GM12878 (cell line): ENCODE results near the gene POU5F1. TPM values are rescaled to one million over a fixed set of nuclear protein-coding genes. Genes with fewer than 3 reads are reported as not detected.

Source experiments
- ATAC-seq: fragments of 200-7000 bp; cut with Tn5 transposase; 3 replicates; pipeline ENCODE4 v1.9.1; 2020; ENCODE audit warnings: mild to moderate bottlenecking, moderate library complexity
- BruUV-seq: library from RNA; stranded (reverse); fragments of 400-500 nt; replicated peaks from 2 replicates; lab custom pipeline; 2021; lab: Mats Ljungman, UMichigan
- CTCF ChIA-PET: fragments of 300-600 bp; sonication (Branson Sonifier 250); formaldehyde crosslinking; extraction: SDS; loops from one replicate; lab custom pipeline; 2021; ENCODE audit warnings: inconsistent platforms; lab: Yijun Ruan, JAX
- POLR2A ChIA-PET: fragments of 350-600 bp; formaldehyde crosslinking; extraction: SDS; loops from one replicate; lab custom pipeline; 2021; ENCODE audit warnings: inconsistent platforms; lab: Charles Lee
- RAD21 ChIA-PET: fragments of 300-600 bp; sonication (Branson Sonifier 250); formaldehyde crosslinking; loops from one replicate; lab custom pipeline; 2023; ENCODE audit warnings: antibody characterized with exemption; ENCODE audit not compliant: unreplicated experiment; lab: Charles Lee
- SMC1A ChIA-PET: fragments of 300-600 bp; sonication (Branson Sonifier 250); formaldehyde crosslinking; loops from one replicate; lab custom pipeline; 2023; ENCODE audit not compliant: unreplicated experiment, uncharacterized antibody; lab: Charles Lee
- DNase-seq: peaks from one replicate; pipeline ENCODE4 v3.0.0-alpha.2; 2011; ENCODE audit warnings: low read depth, low spot score
- FAIRE-seq: peaks from 3 replicates; lab custom pipeline; 2011; peaks lifted over from hg19 to GRCh38; lab: Jason Lieb, UNC
- H2AFZ ChIP-seq: 2 replicates; pipeline ENCODE4 v1.6.0; 2011; ENCODE audit warnings: low read depth, low read length, control low read depth; ENCODE audit not compliant: control insufficient read depth
- H3K27ac ChIP-seq: 2 replicates; pipeline ENCODE4 v1.5.1; 2011; ENCODE audit warnings: control low read depth; ENCODE audit not compliant: control insufficient read depth, insufficient read depth
- H3K27me3 ChIP-seq, 2 experiments: replicated peaks in 1 of 2; 2 replicates each; pipeline versions ENCODE4 v1.6.0 to v1.6.1; 2011; ENCODE audit warnings: low read length in 1 of 2; ENCODE audit not compliant: control insufficient read depth in 2 of 2, insufficient read depth in 2 of 2
- H3K36me3 ChIP-seq, 2 experiments: 2 replicates each; pipeline ENCODE4 v1.5.1; 2011; ENCODE audit warnings: low read length in 1 of 2; ENCODE audit not compliant: control insufficient read depth in 2 of 2, insufficient read depth in 2 of 2
- H3K4me1 ChIP-seq: 2 replicates; pipeline ENCODE4 v1.6.1; 2011; ENCODE audit warnings: mild to moderate bottlenecking, low read length, moderate library complexity, mixed read lengths; ENCODE audit not compliant: control insufficient read depth, insufficient read depth
- H3K4me2 ChIP-seq: 2 replicates; pipeline ENCODE4 v1.6.0; 2011; ENCODE audit warnings: control low read depth; ENCODE audit not compliant: control insufficient read depth, insufficient read depth
- H3K4me3 ChIP-seq: fragments of 200-600 bp; sonication (generic); 2 replicates; pipeline ENCODE4 v1.5.1; 2016
- H3K79me2 ChIP-seq: 2 replicates; pipeline ENCODE4 v1.6.0; 2011; ENCODE audit warnings: low read length; ENCODE audit not compliant: control insufficient read depth, insufficient read depth
- H3K9ac ChIP-seq: 2 replicates; pipeline ENCODE4 v1.8.0; 2011; ENCODE audit warnings: low read length, control low read depth, mixed read lengths; ENCODE audit not compliant: control insufficient read depth, insufficient read depth
- H3K9me3 ChIP-seq: replicated peaks from 3 replicates; pipeline ENCODE4 v1.5.1; 2011; ENCODE audit warnings: mild to moderate bottlenecking, low read length; ENCODE audit not compliant: control insufficient read depth, insufficient read depth
- H4K20me1 ChIP-seq: 2 replicates; pipeline ENCODE4 v1.6.0; 2011; ENCODE audit not compliant: control insufficient read depth, insufficient read depth
- GATAD2B ChIP-seq: fragments of 450-650 bp; conservative IDR thresholded peaks from 2 replicates; pipeline ENCODE4 v1.6.1; 2017; ENCODE audit warnings: low read depth, mild to moderate bottlenecking, moderate library complexity
- NFXL1 ChIP-seq: fragments of 450-650 bp; IDR thresholded peaks from 2 replicates; pipeline ENCODE4 v1.6.1; 2017; ENCODE audit warnings: antibody characterized with exemption, mild to moderate bottlenecking, borderline replicate concordance
- POU2F2 ChIP-seq: IDR thresholded peaks from 3 replicates; pipeline ENCODE4 v1.6.1; 2011; ENCODE audit warnings: low read depth, mild to moderate bottlenecking, low read length, borderline replicate concordance
- RBBP5 ChIP-seq: fragments of 200-600 bp; sonication (generic); conservative IDR thresholded peaks from 2 replicates; pipeline ENCODE4 v1.6.1; 2016
- RUNX3 ChIP-seq: IDR thresholded peaks from 2 replicates; pipeline ENCODE4 v1.6.1; 2012; ENCODE audit warnings: low read length, inconsistent platforms
- SREBF2 ChIP-seq: IDR thresholded peaks from 2 replicates; pipeline ENCODE4 v1.6.1; 2012; ENCODE audit warnings: mild to moderate bottlenecking, low read length
- TCF3 ChIP-seq: IDR thresholded peaks from 2 replicates; pipeline ENCODE4 v1.6.1; 2012; ENCODE audit warnings: low read depth, mild to moderate bottlenecking, low read length, borderline replicate concordance; ENCODE audit not compliant: insufficient read depth
- ZBED1 ChIP-seq: IDR thresholded peaks from 2 replicates; pipeline ENCODE4 v1.6.1; 2016; ENCODE audit warnings: borderline replicate concordance
- ZSCAN29 ChIP-seq: fragments of 450-650 bp; IDR thresholded peaks from 2 replicates; pipeline ENCODE4 v1.6.1; 2017; ENCODE audit warnings: mild to moderate bottlenecking, moderate library complexity
- WGBS: methylation state at CpG from one replicate; pipeline ENCODE4 v1.1.6; 2016; ENCODE audit warnings: low lambda C conversion rate; ENCODE audit not compliant: insufficient replicate concordance, insufficient coverage; ENCODE audit errors: missing lambda C conversion rate; 5-methylcytosine and 5-hydroxymethylcytosine counted together
- in situ Hi-C: fragments of 300-500 bp; cut with MboI; formaldehyde crosslinking; loops from 9 replicates; pipeline ENCODE4 v1.14.3; 2018; ENCODE audit warnings: mixed read lengths
- intact Hi-C: fragments of 100-400 bp; cut with micrococcal nuclease; formaldehyde crosslinking; loops from one replicate; pipeline ENCODE4 v1.14.2; 2022; ENCODE audit not compliant: unreplicated experiment
- polyA plus RNA-seq, 11 experiments: library from polyadenylated mRNA; depleted of rRNA in 4 of 11; unstranded in 6 of 11; stranded (reverse) in 5 of 11; fragments of >200 nt; fragmentation: Nextera tagmentation in 4 of 11; fragmentation: Illumina TruSeq in 1 of 11; extraction: Ambion mirVana in 4 of 11; extraction: Trizol in 1 of 11; gene quantifications; 1 replicate in 1 of 11; 2 replicates in 10 of 11; pipeline versions ENCODE4 v1.2.1 to v1.2.3, GENCODE V29; 2011 to 2016; ENCODE audit warnings: inconsistent platforms in 2 of 11, missing spikeins in 2 of 11, low read depth in 1 of 11
- total RNA-seq, 4 experiments: library from RNA; depleted of rRNA in 3 of 4; stranded (reverse); fragments of >200 nt in 3 of 4; fragmentation: Illumina TruSeq in 1 of 4; extraction: Trizol in 1 of 4; gene quantifications; 2 replicates each; pipeline versions ENCODE4 v1.2.1 to v1.2.3, GENCODE V29; 2013 to 2021
- TF ChIP-seq, protein P1 (sequence below), 3 experiments: IDR thresholded peaks in 2 of 3; conservative IDR thresholded peaks in 1 of 3; 2 replicates each; pipeline ENCODE4 v1.5.1; 2011; ENCODE audit warnings: low read depth in 3 of 3, low read length in 3 of 3, mild to moderate bottlenecking in 3 of 3, control low read depth in 2 of 3, moderate library complexity in 2 of 3, inconsistent platforms in 1 of 3, mixed read lengths in 1 of 3; ENCODE audit not compliant: control insufficient read depth in 2 of 3, insufficient read depth in 1 of 3; ENCODE audit errors: extremely low read depth in 1 of 3
- TF ChIP-seq, protein P2 (sequence below): fragments of 450-650 bp; IDR thresholded peaks from 2 replicates; pipeline ENCODE4 v1.6.1; 2018; ENCODE audit warnings: mild to moderate bottlenecking, low read depth, moderate library complexity; ENCODE audit not compliant: partially characterized antibody

POU5F1 gene
- total and polyA plus RNA-seq, 10 of the 15 experiments (the other 5 are each of a cell fraction or from before 2014, with no cell fraction given): 1.4 to 5.5 (median 3.2) TPM

DNA sequence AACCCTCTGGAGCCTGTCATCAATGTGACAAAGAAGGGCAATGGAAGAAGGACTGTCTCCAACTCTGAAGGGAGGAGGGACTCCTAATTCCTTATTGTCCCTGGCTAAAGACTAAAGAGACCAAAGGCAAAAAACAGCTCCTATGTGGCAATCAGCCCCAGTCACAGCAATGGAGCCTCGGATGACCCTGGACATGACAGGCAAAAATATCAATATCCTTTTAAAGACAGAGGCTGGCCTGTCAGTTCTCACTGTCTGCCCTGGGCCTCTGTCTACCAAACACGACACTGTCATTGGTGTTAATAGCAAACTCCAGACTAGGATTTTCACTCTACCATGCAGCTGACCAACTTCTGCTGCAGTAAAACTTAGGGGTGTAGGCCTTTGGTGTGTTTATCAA lies 38.0 kb upstream of the POU5F1 start:
- BruUV-seq: no TSS peak
- DNase-seq (no peak), ATAC-seq (no peak), FAIRE-seq (no peak)
- TF ChIP-seq ZSCAN29 (no peak), RBBP5 (no peak), TCF3 (no peak), POU2F2 (no peak), GATAD2B (no peak), ZBED1 (no peak), SREBF2 (no peak), RUNX3 (no peak), NFXL1 (no peak)
- TF ChIP-seq, protein P1, sequence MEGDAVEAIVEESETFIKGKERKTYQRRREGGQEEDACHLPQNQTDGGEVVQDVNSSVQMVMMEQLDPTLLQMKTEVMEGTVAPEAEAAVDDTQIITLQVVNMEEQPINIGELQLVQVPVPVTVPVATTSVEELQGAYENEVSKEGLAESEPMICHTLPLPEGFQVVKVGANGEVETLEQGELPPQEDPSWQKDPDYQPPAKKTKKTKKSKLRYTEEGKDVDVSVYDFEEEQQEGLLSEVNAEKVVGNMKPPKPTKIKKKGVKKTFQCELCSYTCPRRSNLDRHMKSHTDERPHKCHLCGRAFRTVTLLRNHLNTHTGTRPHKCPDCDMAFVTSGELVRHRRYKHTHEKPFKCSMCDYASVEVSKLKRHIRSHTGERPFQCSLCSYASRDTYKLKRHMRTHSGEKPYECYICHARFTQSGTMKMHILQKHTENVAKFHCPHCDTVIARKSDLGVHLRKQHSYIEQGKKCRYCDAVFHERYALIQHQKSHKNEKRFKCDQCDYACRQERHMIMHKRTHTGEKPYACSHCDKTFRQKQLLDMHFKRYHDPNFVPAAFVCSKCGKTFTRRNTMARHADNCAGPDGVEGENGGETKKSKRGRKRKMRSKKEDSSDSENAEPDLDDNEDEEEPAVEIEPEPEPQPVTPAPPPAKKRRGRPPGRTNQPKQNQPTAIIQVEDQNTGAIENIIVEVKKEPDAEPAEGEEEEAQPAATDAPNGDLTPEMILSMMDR (IDR thresholded peaks at IDR 0.05 in 2 of 3, conservative IDR thresholded peaks at IDR 0.05 in 1 of 3; ENCODE audit: control insufficient read depth in 2 of 3, extremely low read depth in 1 of 3, insufficient read depth in 1 of 3, low read depth in 3 of 3, low read length in 3 of 3): no peak
- TF ChIP-seq, protein P2, sequence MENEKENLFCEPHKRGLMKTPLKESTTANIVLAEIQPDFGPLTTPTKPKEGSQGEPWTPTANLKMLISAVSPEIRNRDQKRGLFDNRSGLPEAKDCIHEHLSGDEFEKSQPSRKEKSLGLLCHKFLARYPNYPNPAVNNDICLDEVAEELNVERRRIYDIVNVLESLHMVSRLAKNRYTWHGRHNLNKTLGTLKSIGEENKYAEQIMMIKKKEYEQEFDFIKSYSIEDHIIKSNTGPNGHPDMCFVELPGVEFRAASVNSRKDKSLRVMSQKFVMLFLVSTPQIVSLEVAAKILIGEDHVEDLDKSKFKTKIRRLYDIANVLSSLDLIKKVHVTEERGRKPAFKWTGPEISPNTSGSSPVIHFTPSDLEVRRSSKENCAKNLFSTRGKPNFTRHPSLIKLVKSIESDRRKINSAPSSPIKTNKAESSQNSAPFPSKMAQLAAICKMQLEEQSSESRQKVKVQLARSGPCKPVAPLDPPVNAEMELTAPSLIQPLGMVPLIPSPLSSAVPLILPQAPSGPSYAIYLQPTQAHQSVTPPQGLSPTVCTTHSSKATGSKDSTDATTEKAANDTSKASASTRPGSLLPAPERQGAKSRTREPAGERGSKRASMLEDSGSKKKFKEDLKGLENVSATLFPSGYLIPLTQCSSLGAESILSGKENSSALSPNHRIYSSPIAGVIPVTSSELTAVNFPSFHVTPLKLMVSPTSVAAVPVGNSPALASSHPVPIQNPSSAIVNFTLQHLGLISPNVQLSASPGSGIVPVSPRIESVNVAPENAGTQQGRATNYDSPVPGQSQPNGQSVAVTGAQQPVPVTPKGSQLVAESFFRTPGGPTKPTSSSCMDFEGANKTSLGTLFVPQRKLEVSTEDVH: no peak
- Histone ChIP-seq H3K4me3 (no peak overlapping the region), H3K9me3 (no peaks in the 10 kb centered on the region), H2AFZ (no peak overlapping the region), H4K20me1 (no peaks in the 10 kb centered on the region), H3K4me2 (no peak overlapping the region), H3K27me3 (no peaks in the 10 kb centered on the region), H3K36me3 (no peaks in the 10 kb centered on the region), H3K9ac (no peak overlapping the region), H3K4me1 (peaks cover 7% of the 10 kb centered on the region), H3K79me2 (peaks cover 1% of the 10 kb centered on the region; the same call in 1 of the 2 replicates), H3K27ac (no peak overlapping the region)
- intact Hi-C loops: no loop called here
- ChIA-PET POLR2A (no interaction called here), RAD21 (no interaction called here), SMC1A (interaction anchor here (0.6 to 1.8 kb wide), 2 partner anchors 12 to 34 kb away, joined by 3 to 5 read pairs; no protein-coding TSS in a partner anchor), CTCF (interaction anchor here (0.6 to 1.7 kb wide), 3 partner anchors 12 to 158 kb away, joined by 3 to 4 read pairs (median 3); no protein-coding TSS in a partner anchor)
- 83% methylated on average over 2 of the region's 2 CpGs for WGBS
- in situ Hi-C loops: no loop called here
